ENCODE data around the gene SORCS1.

The SORCS1 gene

GRCh38 chr10:107163881-107164861 lies at the start of gene SORCS1:
SORCS1 (minus strand) TSS chr10:107164706.
- no peak for DNase-seq

- DNase-seq = no peak
Observed at GRCh38 chr10:107214261-107214660, 49.8 kb upstream of the SORCS1 start.

DNA sequence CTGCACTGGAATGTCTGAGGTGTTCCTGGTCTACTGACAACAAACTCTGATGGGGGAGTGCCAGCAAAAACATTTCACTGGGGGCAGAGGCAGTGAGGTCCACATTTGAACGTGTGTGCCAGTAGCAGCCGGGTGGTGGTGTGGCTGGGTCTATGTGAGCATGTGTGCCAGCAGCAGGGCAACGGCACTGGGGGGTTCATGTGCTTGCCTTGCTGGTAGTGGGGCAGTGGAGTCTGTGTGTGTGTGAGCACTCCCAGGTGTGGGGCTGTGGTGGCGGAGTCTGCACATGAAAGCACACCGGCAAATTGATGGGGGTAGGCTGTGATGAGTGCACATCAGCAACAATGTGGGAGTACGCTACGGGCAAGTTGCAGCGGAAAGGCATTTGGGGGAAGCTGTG lies 49.4 kb upstream of the SORCS1 start:
- DNase-seq = no peak

DNA sequence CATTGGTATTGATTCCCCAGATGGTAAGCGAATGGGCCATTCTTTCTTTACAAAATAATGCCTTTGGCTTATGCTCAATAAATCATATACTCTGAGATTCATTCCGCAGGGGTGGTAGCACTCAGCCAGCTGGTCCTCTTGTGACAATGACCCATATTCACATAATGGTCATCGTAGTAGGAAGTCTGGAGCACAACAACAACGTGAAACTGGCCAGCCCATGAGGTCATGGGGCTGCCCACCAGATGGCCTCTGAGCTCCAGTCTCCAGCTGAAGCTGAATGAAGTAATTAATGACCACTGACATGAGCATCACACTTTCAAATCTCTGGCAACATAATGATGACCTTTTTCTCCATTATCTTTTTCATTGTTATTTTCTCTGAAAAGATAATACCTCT lies 42.3 kb upstream of the SORCS1 start:
- no peak for DNase-seq

- DNase-seq = no peak
Observed at GRCh38 chr10:107169516-107169915, 5.0 kb upstream of the SORCS1 start.

GRCh38 chr10:107168738-107169137 lies 4.2 kb upstream of the SORCS1 start:
- no peak for DNase-seq

GRCh38 chr10:107166403-107166802 lies 1.9 kb upstream of the SORCS1 start:
- DNase-seq = no peak

GRCh38 chr10:107164992-107165391 lies 486 bp upstream of the SORCS1 start:
- DNase-seq = no peak

- no peak for DNase-seq
Observed at GRCh38 chr10:107163076-107163855, 1.2 kb downstream of the SORCS1 start.

GRCh38 chr10:107160866-107161265 lies 3.6 kb downstream of the SORCS1 start:
- DNase-seq = no peak

- DNase-seq = no peak
Observed at GRCh38 chr10:107159871-107160270, 4.6 kb downstream of the SORCS1 start.

DNA sequence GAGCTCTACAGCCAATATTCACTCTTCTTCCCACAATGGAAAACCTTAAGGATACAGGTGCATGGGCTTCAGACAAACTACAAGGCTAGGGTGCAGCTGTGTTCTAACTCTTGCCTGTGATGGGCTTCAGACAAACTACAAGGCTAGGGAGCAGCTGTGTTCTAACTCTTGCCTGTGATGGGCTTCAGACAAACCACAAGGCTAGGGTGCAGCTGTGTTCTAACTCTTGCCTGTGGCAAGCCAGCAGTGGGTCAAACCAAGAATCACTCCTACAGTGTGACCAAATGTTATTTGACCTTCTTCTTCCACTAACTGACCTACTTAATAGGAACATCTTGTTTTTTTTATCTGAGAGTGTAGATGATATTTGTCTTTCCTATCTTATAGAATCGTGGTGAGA lies 7.4 kb downstream of the SORCS1 start:
- no peak for DNase-seq

DNA sequence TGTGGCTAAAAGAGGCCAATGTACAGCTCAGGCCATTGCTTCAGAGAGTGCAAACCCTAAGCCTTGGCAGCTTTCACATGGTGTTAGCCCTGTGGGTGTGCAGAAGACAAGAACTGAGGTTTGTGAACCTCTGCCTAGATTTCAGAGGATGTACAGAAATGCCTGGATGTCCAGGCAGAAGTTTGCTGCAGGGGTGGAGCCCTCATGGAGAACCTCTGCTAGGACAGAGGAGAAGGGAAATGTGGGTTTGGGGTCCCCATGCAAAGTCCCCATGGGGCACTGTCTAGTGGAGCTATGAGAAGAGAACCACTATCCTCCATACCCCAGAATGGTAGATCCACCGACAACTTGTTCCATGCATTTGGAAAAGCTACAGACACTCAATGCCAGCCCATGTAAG lies 12.4 kb downstream of the SORCS1 start:
- DNase-seq = no peak

GRCh38 chr10:107148906-107149305 lies 15.6 kb downstream of the SORCS1 start:
- DNase-seq = no peak

DNA sequence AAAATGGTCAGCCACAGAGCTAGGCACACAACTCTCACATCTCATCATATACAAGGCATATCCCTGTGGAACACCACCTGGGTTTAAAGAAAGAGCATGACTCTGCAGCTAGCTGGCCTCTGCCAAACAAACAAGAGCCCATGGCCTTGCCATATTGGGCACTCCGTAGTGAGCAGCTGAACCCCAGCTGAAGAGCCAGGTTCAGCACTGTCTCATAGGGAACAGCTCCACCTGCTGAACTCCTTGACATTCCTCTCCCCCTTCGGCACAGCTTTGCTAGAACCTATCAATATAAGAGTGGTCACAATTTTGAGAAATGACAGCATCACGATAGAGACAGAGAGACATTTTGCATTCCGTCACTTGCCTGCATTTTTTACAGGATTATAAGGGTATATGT lies 20.0 kb downstream of the SORCS1 start:
- DNase-seq = no peak

- DNase-seq = no peak
Observed at GRCh38 chr10:107141524-107142061, 22.9 kb downstream of the SORCS1 start.

DNA sequence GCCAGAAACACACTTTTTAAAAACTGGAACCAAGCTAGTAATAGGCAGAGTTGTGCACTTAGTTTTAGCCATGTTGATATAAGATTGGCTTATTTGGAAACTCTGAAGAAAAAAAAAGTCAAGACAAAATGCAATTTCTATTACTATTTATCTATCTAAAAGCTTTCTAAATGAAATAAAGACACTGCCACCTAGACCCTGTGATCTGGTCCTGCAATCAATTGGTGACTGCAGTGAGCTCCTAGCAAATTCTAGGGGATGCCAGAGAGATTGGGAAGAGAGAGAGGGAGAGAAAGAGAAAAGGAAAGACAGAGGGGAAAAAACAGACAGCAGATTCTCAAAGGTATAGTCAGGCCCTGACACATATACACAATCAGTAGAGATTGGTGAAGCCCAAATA lies 25.3 kb downstream of the SORCS1 start:
- DNase-seq = no peak

- no peak for DNase-seq
Observed at GRCh38 chr10:107133656-107134055, 30.9 kb downstream of the SORCS1 start.

- DNase-seq = no peak
Observed at GRCh38 chr10:107129000-107129399, 35.5 kb downstream of the SORCS1 start.

DNA sequence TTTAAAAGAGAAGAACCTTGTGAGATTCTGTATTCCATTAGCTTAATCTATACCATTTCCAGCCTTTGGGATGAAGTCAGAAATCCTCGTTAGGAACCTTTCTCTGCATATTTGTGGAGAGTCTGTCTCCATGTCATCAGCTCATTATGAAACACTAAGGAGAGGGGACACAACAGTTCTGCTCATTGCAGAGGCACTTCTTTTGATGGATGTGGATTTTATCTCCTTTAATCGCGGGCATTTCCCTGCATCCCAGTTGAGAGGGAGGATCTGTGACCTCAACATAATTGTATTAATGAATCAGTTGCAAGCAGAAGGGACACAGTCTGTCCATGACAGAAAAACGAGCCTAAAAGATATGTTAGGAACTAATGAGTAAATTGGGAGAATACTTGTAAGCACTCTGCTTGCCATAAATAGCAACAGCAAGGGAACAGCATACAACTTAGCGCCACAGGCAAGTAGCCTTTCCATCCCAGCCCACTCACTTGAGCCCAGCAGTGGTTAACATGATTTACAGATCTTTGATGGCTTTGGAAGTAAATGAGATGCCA lies 37.9 kb downstream of the SORCS1 start:
- no peak for DNase-seq

GRCh38 chr10:107122703-107123102 lies 41.8 kb downstream of the SORCS1 start:
- no peak for DNase-seq

GRCh38 chr10:107118866-107119265 lies 45.6 kb downstream of the SORCS1 start:
- DNase-seq = no peak

- no peak for DNase-seq
Observed at GRCh38 chr10:107104026-107104652, 60.4 kb downstream of the SORCS1 start.
